OCI-LY7 (cell line): ENCODE data around the gene GOT1. TPM values are rescaled to one million over a fixed set of nuclear protein-coding genes. Genes with fewer than 3 reads are reported as not detected.

Source experiments
- BruUV-seq: library from RNA; stranded (reverse); fragments of 400-500 nt; replicated peaks from 2 replicates; lab custom pipeline; 2021; lab: Mats Ljungman, UMichigan
- CTCF ChIA-PET: fragments of 300-600 bp; sonication (Branson Sonifier 250); formaldehyde crosslinking; loops from one replicate; lab custom pipeline; 2022; ENCODE audit warnings: antibody characterized with exemption; ENCODE audit not compliant: unreplicated experiment; lab: Charles Lee
- POLR2A ChIA-PET: fragments of 300-600 bp; sonication (Branson Sonifier 250); formaldehyde crosslinking; loops from one replicate; lab custom pipeline; 2022; ENCODE audit warnings: antibody characterized with exemption; lab: Charles Lee
- DNase-seq: peaks from one replicate; pipeline ENCODE4 v3.0.0-alpha.2; 2015; ENCODE audit warnings: low spot score
- H2AFZ ChIP-seq: fragments of 200-600 bp; sonication (generic), shearing (Covaris generic); 2 replicates; pipeline ENCODE4 v1.6.1; 2014; ENCODE audit warnings: mild to moderate bottlenecking, antibody characterized with exemption, low read length, moderate library complexity
- H3K27ac ChIP-seq: fragments of 200-600 bp; sonication (generic); 2 replicates; pipeline ENCODE4 v1.5.1; 2014; ENCODE audit warnings: mixed run types, low read depth, mild to moderate bottlenecking, moderate library complexity, low read length, inconsistent platforms; ENCODE audit not compliant: poor library complexity, severe bottlenecking
- H3K36me3 ChIP-seq: fragments of 200-600 bp; sonication (generic); 2 replicates; pipeline ENCODE4 v1.6.1; 2014; ENCODE audit warnings: mild to moderate bottlenecking, antibody characterized with exemption, low read length, moderate library complexity, mixed read lengths; ENCODE audit not compliant: insufficient read depth
- H3K4me1 ChIP-seq: fragments of 200-600 bp; sonication (generic); 2 replicates; pipeline ENCODE4 v1.5.1; 2014; ENCODE audit warnings: mild to moderate bottlenecking, low read length; ENCODE audit not compliant: insufficient read depth, poor library complexity, severe bottlenecking
- H3K4me2 ChIP-seq: fragments of 200-600 bp; sonication (generic); 2 replicates; pipeline ENCODE4 v1.6.1; 2014; ENCODE audit warnings: mild to moderate bottlenecking, low read length
- H3K4me3 ChIP-seq: fragments of 200-600 bp; sonication (generic); 2 replicates; pipeline ENCODE4 v1.5.1; 2014; ENCODE audit warnings: mild to moderate bottlenecking, low read depth, low read length; ENCODE audit not compliant: poor library complexity, severe bottlenecking
- H3K79me2 ChIP-seq: fragments of 200-600 bp; sonication (generic); 2 replicates; pipeline ENCODE4 v1.6.1; 2016; ENCODE audit warnings: low read depth, mild to moderate bottlenecking, low read length, moderate library complexity, mixed read lengths; ENCODE audit not compliant: insufficient read depth
- H3K9me2 ChIP-seq: fragments of 200-600 bp; sonication (generic); 2 replicates; pipeline ENCODE4 v1.6.1; 2016; ENCODE audit warnings: mild to moderate bottlenecking, low read length, mixed read lengths; ENCODE audit not compliant: insufficient read depth
- H3K9me3 ChIP-seq: fragments of 200-600 bp; sonication (generic); 2 replicates; pipeline ENCODE4 v1.6.1; 2014; ENCODE audit warnings: mild to moderate bottlenecking, mixed run types, low read length, mixed read lengths
- H4K20me1 ChIP-seq: fragments of 200-600 bp; sonication (generic); 2 replicates; pipeline ENCODE4 v1.6.1; 2014; ENCODE audit warnings: mild to moderate bottlenecking, antibody characterized with exemption, low read length, moderate library complexity, mixed read lengths; ENCODE audit not compliant: insufficient read depth
- EZH2phosphoT487 ChIP-seq: fragments of 200-600 bp; sonication (generic); IDR thresholded peaks from 2 replicates; pipeline ENCODE4 v1.6.1; 2018; ENCODE audit warnings: low read depth, borderline replicate concordance, mild to moderate bottlenecking, mixed run types, antibody characterized with exemption, low read length, moderate library complexity, mixed read lengths
- intact Hi-C: fragments of 100-400 bp; cut with micrococcal nuclease; formaldehyde crosslinking; loops from one replicate; pipeline ENCODE4 v1.10.0; 2022; ENCODE audit not compliant: unreplicated experiment
- total RNA-seq, 2 experiments: library from RNA; depleted of rRNA in 1 of 2; stranded (reverse); fragments of >200 nt in 1 of 2; shearing (Covaris generic) in 1 of 2; gene quantifications; 2 replicates each; pipeline ENCODE4 v1.2.3, GENCODE V29; 2014 to 2022
- TF ChIP-seq, protein P1 (sequence below): fragments of 200-600 bp; sonication (generic); conservative IDR thresholded peaks from 2 replicates; pipeline ENCODE4 v1.5.1; 2014; ENCODE audit warnings: mild to moderate bottlenecking, antibody characterized with exemption, low read length, moderate library complexity, mixed read lengths

GOT1 gene
- total RNA-seq, 2 experiments from 2014 or later: 26.4 to 50.4 TPM

DNA sequence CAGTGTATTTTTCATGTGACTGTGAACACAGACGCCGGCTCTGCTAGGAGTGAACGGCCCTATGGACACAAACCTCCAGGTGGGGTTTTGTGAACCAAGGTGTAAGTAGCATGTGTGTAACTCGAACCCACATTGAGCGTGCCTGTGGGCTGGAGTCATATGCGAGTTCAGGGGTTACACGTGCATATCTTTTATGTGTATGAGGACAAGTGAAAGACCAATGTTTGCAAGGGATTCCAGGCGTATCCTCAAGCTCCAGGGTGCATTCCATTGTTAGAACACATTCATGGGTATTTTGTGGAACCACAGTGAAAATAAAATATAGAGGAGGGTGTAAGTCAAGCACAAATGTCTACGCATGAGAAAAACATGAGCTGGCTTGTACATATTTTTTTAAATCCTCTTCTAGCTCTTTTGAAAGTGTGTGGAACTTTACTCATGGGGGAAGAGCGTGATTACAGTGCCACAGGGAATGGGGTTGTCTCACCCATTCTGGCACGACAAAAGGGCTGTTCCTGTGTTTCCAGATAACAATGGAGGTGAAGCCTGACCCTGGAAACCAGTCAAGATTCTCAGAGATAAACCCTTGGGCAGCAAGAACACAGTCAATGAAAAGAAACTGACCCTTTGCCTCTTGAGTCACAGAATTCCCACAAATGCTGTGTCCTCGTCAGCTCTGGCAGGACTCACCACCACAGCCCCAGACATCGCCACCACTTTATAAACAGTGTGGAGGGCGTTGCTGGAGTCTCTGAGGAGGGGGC, 37.0 kb upstream of the GOT1 start:
- no peak overlapping the region for H3K4me2 ChIP-seq
- no TSS peak for BruUV-seq
- no peak for DNase-seq
- CTCF ChIA-PET: no interaction called here
- no peaks in the 10 kb centered on the region for H3K79me2 ChIP-seq
- intact Hi-C loops: no loop called here
- no peaks in the 10 kb centered on the region for H4K20me1 ChIP-seq
- POLR2A ChIA-PET: interaction anchor here (0.6 kb wide), 1 partner anchor 27 kb away, joined by 4 read pairs; no protein-coding TSS in a partner anchor
- no peaks in the 10 kb centered on the region for H3K36me3 ChIP-seq
- no peak overlapping the region for H3K27ac ChIP-seq
- H2AFZ ChIP-seq: no peak overlapping the region
- no peaks in the 10 kb centered on the region for H3K4me1 ChIP-seq
- H3K9me3 ChIP-seq: no peaks in the 10 kb centered on the region
- no peaks in the 10 kb centered on the region for H3K9me2 ChIP-seq
- no peak overlapping the region for H3K4me3 ChIP-seq
- no peak for TF ChIP-seq EZH2phosphoT487
- TF ChIP-seq, protein P1, sequence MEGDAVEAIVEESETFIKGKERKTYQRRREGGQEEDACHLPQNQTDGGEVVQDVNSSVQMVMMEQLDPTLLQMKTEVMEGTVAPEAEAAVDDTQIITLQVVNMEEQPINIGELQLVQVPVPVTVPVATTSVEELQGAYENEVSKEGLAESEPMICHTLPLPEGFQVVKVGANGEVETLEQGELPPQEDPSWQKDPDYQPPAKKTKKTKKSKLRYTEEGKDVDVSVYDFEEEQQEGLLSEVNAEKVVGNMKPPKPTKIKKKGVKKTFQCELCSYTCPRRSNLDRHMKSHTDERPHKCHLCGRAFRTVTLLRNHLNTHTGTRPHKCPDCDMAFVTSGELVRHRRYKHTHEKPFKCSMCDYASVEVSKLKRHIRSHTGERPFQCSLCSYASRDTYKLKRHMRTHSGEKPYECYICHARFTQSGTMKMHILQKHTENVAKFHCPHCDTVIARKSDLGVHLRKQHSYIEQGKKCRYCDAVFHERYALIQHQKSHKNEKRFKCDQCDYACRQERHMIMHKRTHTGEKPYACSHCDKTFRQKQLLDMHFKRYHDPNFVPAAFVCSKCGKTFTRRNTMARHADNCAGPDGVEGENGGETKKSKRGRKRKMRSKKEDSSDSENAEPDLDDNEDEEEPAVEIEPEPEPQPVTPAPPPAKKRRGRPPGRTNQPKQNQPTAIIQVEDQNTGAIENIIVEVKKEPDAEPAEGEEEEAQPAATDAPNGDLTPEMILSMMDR: no peak

DNA sequence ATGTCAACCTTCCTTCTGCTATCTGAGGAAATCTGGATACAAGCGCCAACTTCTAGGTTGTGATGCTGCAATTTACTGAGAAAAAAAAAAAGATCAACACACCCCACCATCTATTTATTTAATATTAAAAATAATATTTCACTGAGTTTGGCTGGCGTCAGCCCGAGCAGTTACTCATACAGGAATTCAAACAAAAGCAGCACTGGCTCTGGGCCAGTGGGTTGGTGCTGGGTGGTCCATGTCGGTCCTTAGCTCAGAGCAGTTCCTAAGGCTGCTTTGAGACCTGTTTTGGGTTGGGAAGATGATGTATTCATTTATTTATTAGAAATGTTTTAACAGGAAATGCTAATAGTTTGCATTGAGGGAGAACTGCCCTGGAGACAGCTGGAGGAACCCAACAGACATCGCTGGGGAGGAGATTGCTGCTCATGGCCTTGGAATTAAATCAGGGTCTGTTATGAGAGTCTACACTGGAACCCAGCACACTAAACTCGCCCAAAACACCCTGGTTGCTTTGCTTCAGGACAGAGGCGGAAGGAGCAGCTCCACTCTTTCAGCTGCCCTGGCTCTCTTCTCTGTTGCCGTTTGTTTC, 36.3 kb upstream of the GOT1 start:
- H3K79me2 ChIP-seq: no peaks in the 10 kb centered on the region

More for the DNA sequence above, 36.3 kb upstream of the GOT1 start:
- no TSS peak for BruUV-seq
- ChIA-PET CTCF (no interaction called here), POLR2A (no interaction called here)
- intact Hi-C loops: no loop called here
- TF ChIP-seq EZH2phosphoT487: no peak
- TF ChIP-seq, protein P1: no peak
- Histone ChIP-seq H3K36me3 (no peaks in the 10 kb centered on the region), H3K9me3 (no peaks in the 10 kb centered on the region), H2AFZ (no peak overlapping the region), H3K4me2 (no peak overlapping the region), H3K27ac (no peak overlapping the region), H4K20me1 (no peaks in the 10 kb centered on the region), H3K4me3 (no peak overlapping the region), H3K9me2 (no peaks in the 10 kb centered on the region), H3K4me1 (no peaks in the 10 kb centered on the region)
- DNase-seq: no peak
